Measurements from ENCODE around the gene CPED1. TPM values are rescaled to one million over a fixed set of nuclear protein-coding genes. Genes with fewer than 3 reads are reported as not detected.

CPED1 gene
- total RNA-seq, 2 experiments from 2014 or later = not detected

- CTCF ChIA-PET (ENCODE audit: unreplicated experiment) = no interaction called here
- Histone ChIP-seq H3K9me3 (ENCODE audit: low read length) (no peaks in the 10 kb centered on the region), H3K4me3 (ENCODE audit: low read depth, low read length, poor library complexity, severe bottlenecking) (no peak overlapping the region), H3K9me2 (ENCODE audit: insufficient read depth, low read length) (no peaks in the 10 kb centered on the region), H3K4me1 (ENCODE audit: insufficient read depth, low read length, poor library complexity, severe bottlenecking) (no peaks in the 10 kb centered on the region), H2AFZ (ENCODE audit: low read length) (no peak overlapping the region), H3K79me2 (ENCODE audit: insufficient read depth, low read depth, low read length) (no peaks in the 10 kb centered on the region), H3K4me2 (ENCODE audit: low read length) (no peak overlapping the region), H4K20me1 (ENCODE audit: insufficient read depth, low read length) (no peaks in the 10 kb centered on the region), H3K36me3 (ENCODE audit: insufficient read depth, low read length) (no peaks in the 10 kb centered on the region), H3K27ac (ENCODE audit: low read depth, low read length, poor library complexity, severe bottlenecking) (no peak overlapping the region)
- peak; percentile 67 for DNase-seq (ENCODE audit: low spot score)
- POLR2A ChIA-PET = interaction anchor here (0.7 to 1.2 kb wide), 2 partner anchors 13 to 52 kb away, joined by 3 read pairs; no protein-coding TSS in a partner anchor
- no TSS peak for BruUV-seq (replicated peaks)
- intact Hi-C loops (cut with micrococcal nuclease; ENCODE audit: unreplicated experiment) = loop anchor here (2.0 to 5.0 kb wide), 3 partner anchors 121 to 316 kb away; no protein-coding TSS in a partner anchor
- TF ChIP-seq, protein P1, sequence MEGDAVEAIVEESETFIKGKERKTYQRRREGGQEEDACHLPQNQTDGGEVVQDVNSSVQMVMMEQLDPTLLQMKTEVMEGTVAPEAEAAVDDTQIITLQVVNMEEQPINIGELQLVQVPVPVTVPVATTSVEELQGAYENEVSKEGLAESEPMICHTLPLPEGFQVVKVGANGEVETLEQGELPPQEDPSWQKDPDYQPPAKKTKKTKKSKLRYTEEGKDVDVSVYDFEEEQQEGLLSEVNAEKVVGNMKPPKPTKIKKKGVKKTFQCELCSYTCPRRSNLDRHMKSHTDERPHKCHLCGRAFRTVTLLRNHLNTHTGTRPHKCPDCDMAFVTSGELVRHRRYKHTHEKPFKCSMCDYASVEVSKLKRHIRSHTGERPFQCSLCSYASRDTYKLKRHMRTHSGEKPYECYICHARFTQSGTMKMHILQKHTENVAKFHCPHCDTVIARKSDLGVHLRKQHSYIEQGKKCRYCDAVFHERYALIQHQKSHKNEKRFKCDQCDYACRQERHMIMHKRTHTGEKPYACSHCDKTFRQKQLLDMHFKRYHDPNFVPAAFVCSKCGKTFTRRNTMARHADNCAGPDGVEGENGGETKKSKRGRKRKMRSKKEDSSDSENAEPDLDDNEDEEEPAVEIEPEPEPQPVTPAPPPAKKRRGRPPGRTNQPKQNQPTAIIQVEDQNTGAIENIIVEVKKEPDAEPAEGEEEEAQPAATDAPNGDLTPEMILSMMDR (conservative IDR thresholded peaks at IDR 0.05; ENCODE audit: low read length) = peak; percentile 97
- TF ChIP-seq EZH2phosphoT487 (IDR thresholded peaks at IDR 0.05; ENCODE audit: borderline replicate concordance, low read depth, low read length) = no peak
Measured at GRCh38 chr7:121107923-121108498, 119.5 kb downstream of the CPED1 start.

DNA sequence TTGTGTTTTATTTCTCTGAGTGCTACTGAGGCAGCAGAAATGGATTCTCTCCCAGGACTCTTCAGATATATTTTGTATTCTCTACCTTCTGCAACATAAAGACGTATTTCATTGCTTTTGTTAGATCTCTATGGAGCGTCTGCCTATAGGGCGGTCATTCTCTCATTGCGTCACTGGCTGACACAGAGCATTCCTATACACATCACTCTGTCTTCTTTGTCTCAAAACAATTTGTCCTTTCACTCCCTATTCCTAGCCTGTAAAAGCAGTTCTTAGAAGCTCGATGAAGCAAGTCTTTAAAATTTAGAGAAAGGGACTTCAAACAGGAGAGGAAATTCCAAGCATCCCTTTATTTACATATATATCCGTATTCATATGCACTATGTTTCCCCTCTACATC is 120.6 kb downstream of the CPED1 start:
- Histone ChIP-seq H3K4me2 (ENCODE audit: low read length) (no peak overlapping the region), H3K4me1 (ENCODE audit: insufficient read depth, low read length, poor library complexity, severe bottlenecking) (no peaks in the 10 kb centered on the region), H4K20me1 (ENCODE audit: insufficient read depth, low read length) (no peaks in the 10 kb centered on the region), H3K36me3 (ENCODE audit: insufficient read depth, low read length) (no peaks in the 10 kb centered on the region), H3K9me3 (ENCODE audit: low read length) (no peaks in the 10 kb centered on the region), H3K4me3 (ENCODE audit: low read depth, low read length, poor library complexity, severe bottlenecking) (no peak overlapping the region), H3K27ac (ENCODE audit: low read depth, low read length, poor library complexity, severe bottlenecking) (no peak overlapping the region), H3K79me2 (ENCODE audit: insufficient read depth, low read depth, low read length) (no peaks in the 10 kb centered on the region), H3K9me2 (ENCODE audit: insufficient read depth, low read length) (no peaks in the 10 kb centered on the region), H2AFZ (ENCODE audit: low read length) (no peak overlapping the region)
- ChIA-PET CTCF (ENCODE audit: unreplicated experiment) (no interaction called here), POLR2A (no interaction called here)
- BruUV-seq (replicated peaks) = no TSS peak
- TF ChIP-seq, protein P1 (conservative IDR thresholded peaks at IDR 0.05; ENCODE audit: low read length) = no peak
- no peak for TF ChIP-seq EZH2phosphoT487 (IDR thresholded peaks at IDR 0.05; ENCODE audit: borderline replicate concordance, low read depth, low read length)
- intact Hi-C loops (cut with micrococcal nuclease; ENCODE audit: unreplicated experiment) = loop anchor here (2.0 to 5.0 kb wide), 2 partner anchors 302 to 317 kb away; no protein-coding TSS in a partner anchor
- no peak for DNase-seq (ENCODE audit: low spot score)

DNA sequence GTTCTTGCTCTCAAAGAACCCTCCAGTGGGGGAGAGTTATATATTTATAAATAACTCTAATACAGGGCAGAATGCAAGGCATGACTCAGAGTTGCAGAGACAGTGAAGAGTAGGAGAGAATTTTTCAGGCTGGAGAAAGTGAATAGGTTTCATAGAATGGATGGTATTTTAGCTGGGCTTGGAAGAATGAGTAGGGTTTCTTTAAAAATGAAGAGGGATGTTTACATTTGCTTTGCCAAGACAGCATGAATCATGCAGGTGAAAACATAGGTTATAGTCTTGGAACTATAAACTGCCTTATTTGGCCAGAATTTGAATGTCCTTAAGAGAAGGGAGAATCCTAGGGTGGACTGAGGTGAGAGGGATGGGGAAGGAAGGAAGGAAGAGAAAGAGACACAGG is 124.8 kb downstream of the CPED1 start:
- Histone ChIP-seq H4K20me1 (ENCODE audit: insufficient read depth, low read length) (no peaks in the 10 kb centered on the region), H3K9me2 (ENCODE audit: insufficient read depth, low read length) (no peaks in the 10 kb centered on the region; the same call in 1 of the 2 replicates), H3K36me3 (ENCODE audit: insufficient read depth, low read length) (no peaks in the 10 kb centered on the region), H2AFZ (ENCODE audit: low read length) (no peak overlapping the region), H3K4me2 (ENCODE audit: low read length) (no peak overlapping the region), H3K4me3 (ENCODE audit: low read depth, low read length, poor library complexity, severe bottlenecking) (no peak overlapping the region), H3K27ac (ENCODE audit: low read depth, low read length, poor library complexity, severe bottlenecking) (no peak overlapping the region), H3K9me3 (ENCODE audit: low read length) (no peaks in the 10 kb centered on the region), H3K79me2 (ENCODE audit: insufficient read depth, low read depth, low read length) (no peaks in the 10 kb centered on the region), H3K4me1 (ENCODE audit: insufficient read depth, low read length, poor library complexity, severe bottlenecking) (no peaks in the 10 kb centered on the region)
- CTCF ChIA-PET (ENCODE audit: unreplicated experiment) = no interaction called here
- TF ChIP-seq EZH2phosphoT487 (IDR thresholded peaks at IDR 0.05; ENCODE audit: borderline replicate concordance, low read depth, low read length) = no peak
- TF ChIP-seq, protein P1 (conservative IDR thresholded peaks at IDR 0.05; ENCODE audit: low read length) = no peak
- POLR2A ChIA-PET = interaction anchor here (0.6 kb wide), 1 partner anchor 272 kb away, joined by 3 read pairs; no protein-coding TSS in a partner anchor
- no TSS peak for BruUV-seq (replicated peaks)
- intact Hi-C loops (cut with micrococcal nuclease; ENCODE audit: unreplicated experiment) = no loop called here
- no peak for DNase-seq (ENCODE audit: low spot score)

Data from OCI-LY7 (cell line).